Measurements from ENCODE around the gene SLC7A6OS. TPM values are rescaled to one million over a fixed set of nuclear protein-coding genes. Genes with fewer than 3 reads are reported as not detected.

The SLC7A6OS gene
- total and polyA plus RNA-seq, 2 experiments from 2014 or later, result 16.4 to 17.9 TPM

- TF ChIP-seq CTCF (conservative IDR thresholded peaks at IDR 0.05; ENCODE audit: low read depth in 2 of 2) (no peak), ETS1 (IDR thresholded peaks at IDR 0.05) (no peak), STAT1 (IDR thresholded peaks at IDR 0.05; ENCODE audit: unreplicated experiment) (no peak)
Measured at GRCh38 chr16:68344252-68344651, 33.5 kb upstream of the SLC7A6OS start (continued).

GRCh38 chr16:68343137-68343536, 32.4 kb upstream of the SLC7A6OS start:
- no peak for ATAC-seq
- H3K27ac Mint-ChIP-seq, result no peak overlapping the region
- H3K9me2 ChIP-seq (ENCODE audit: insufficient read depth), result no peaks in the 10 kb centered on the region
- H3K9me3 Mint-ChIP-seq, result no peaks in the 10 kb centered on the region
- no peaks in the 10 kb centered on the region; the same call in 1 of the 2 replicates for H3K4me1 ChIP-seq (ENCODE audit: insufficient read depth)
- no peaks in the 10 kb centered on the region for H3K79me2 ChIP-seq (replicated peaks; ENCODE audit: insufficient read depth)
- peaks cover 70% of the 10 kb centered on the region for H3K36me3 Mint-ChIP-seq (ENCODE audit: low read depth)
- 0 out of 2 replicates have a peak overlapping the region, but pooled peaks have one; percentile 69 for H3K27ac ChIP-seq (ENCODE audit: low read depth)
- H4K20me1 ChIP-seq (replicated peaks; ENCODE audit: insufficient read depth), result no peaks in the 10 kb centered on the region; the same call in 1 of the 2 replicates
- H3K4me1 Mint-ChIP-seq, result no peaks in the 10 kb centered on the region
- no peak overlapping the region for H2AFZ ChIP-seq
- peaks cover 9% of the 10 kb centered on the region; the same call in 1 of the 2 replicates for H3F3A ChIP-seq (replicated peaks; ENCODE audit: low read depth)
- H3K4me3 Mint-ChIP-seq, result no peak overlapping the region
- H3K4me2 ChIP-seq, result no peak overlapping the region
- H3K27me3 ChIP-seq (ENCODE audit: insufficient read depth), result no peaks in the 10 kb centered on the region
- DNase-seq (ENCODE audit: low spot score), result no peak
- H3K27me3 Mint-ChIP-seq (ENCODE audit: insufficient read depth, low read depth, poor library complexity), result no peaks in the 10 kb centered on the region
- no peak overlapping the region for H3K4me3 ChIP-seq
- H3K36me3 ChIP-seq (ENCODE audit: insufficient read depth), result peaks cover 12% of the 10 kb centered on the region
- TF ChIP-seq CREB1 (CRISPR knock-in tag; IDR thresholded peaks at IDR 0.05; ENCODE audit: low read depth) (no peak), ETS1 (IDR thresholded peaks at IDR 0.05) (no peak), ZNF114 (CRISPR knock-in tag; IDR thresholded peaks at IDR 0.05) (no peak), EZH2 (IDR thresholded peaks at IDR 0.05; ENCODE audit: low read depth, unreplicated experiment) (no peak), JUNB (IDR thresholded peaks at IDR 0.05; ENCODE audit: unreplicated experiment) (no peak), ZNF331 (CRISPR knock-in tag; IDR thresholded peaks at IDR 0.05; ENCODE audit: low read depth) (no peak), STAT1 (IDR thresholded peaks at IDR 0.05; ENCODE audit: unreplicated experiment) (no peak), POLR2AphosphoS5 (IDR thresholded peaks at IDR 0.05; ENCODE audit: low read depth) (no peak), CTCF (conservative IDR thresholded peaks at IDR 0.05; ENCODE audit: low read depth in 2 of 2) (no peak), ZNF462 (CRISPR knock-in tag; IDR thresholded peaks at IDR 0.05) (no peak)
